Measurements from ENCODE around the gene PDCL3. TPM values are rescaled to one million over a fixed set of nuclear protein-coding genes. Genes with fewer than 3 reads are reported as not detected.

PDCL3 gene
- total RNA-seq, 1 donor from 2014 or later: 23.9 TPM

GRCh38 chr2:100614455-100615000 is 51.7 kb downstream of the PDCL3 start:
- Histone ChIP-seq H3K4me3 (ENCODE audit: low read depth, low read length) (no peak overlapping the region), H3K27me3 (ENCODE audit: control insufficient read depth, insufficient read depth, low read length) (peaks cover 2% of the 10 kb centered on the region), H3K36me3 (ENCODE audit: control insufficient read depth, insufficient read depth, low read length) (no peaks in the 10 kb centered on the region)
- TF ChIP-seq CTCF (IDR thresholded peaks at IDR 0.05; ENCODE audit: insufficient read depth, low read length, poor library complexity, severe bottlenecking): no peak
- DNase-seq (ENCODE audit: low read depth): no peak

GRCh38 chr2:100615471-100615870 is 52.7 kb downstream of the PDCL3 start:
- no peak for TF ChIP-seq CTCF (IDR thresholded peaks at IDR 0.05; ENCODE audit: insufficient read depth, low read length, poor library complexity, severe bottlenecking)
- DNase-seq (ENCODE audit: low read depth): no peak

GRCh38 chr2:100615886-100616285 is 53.1 kb downstream of the PDCL3 start:
- TF ChIP-seq CTCF (IDR thresholded peaks at IDR 0.05; ENCODE audit: insufficient read depth, low read length, poor library complexity, severe bottlenecking): no peak
- Histone ChIP-seq H3K36me3 (ENCODE audit: control insufficient read depth, insufficient read depth, low read length) (no peaks in the 10 kb centered on the region), H3K4me3 (ENCODE audit: low read depth, low read length) (no peak overlapping the region), H3K27me3 (ENCODE audit: control insufficient read depth, insufficient read depth, low read length) (peaks cover 2% of the 10 kb centered on the region)
- DNase-seq (ENCODE audit: low read depth): no peak

More at GRCh38 chr2:100615471-100615870, 52.7 kb downstream of the PDCL3 start:
- H3K4me3 ChIP-seq (ENCODE audit: low read depth, low read length): no peak overlapping the region
- peaks cover 2% of the 10 kb centered on the region for H3K27me3 ChIP-seq (ENCODE audit: control insufficient read depth, insufficient read depth, low read length)
- no peaks in the 10 kb centered on the region for H3K36me3 ChIP-seq (ENCODE audit: control insufficient read depth, insufficient read depth, low read length)

GRCh38 chr2:100616841-100617390 is 54.1 kb downstream of the PDCL3 start:
- DNase-seq (ENCODE audit: low read depth): no peak
- no peak for TF ChIP-seq CTCF (IDR thresholded peaks at IDR 0.05; ENCODE audit: insufficient read depth, low read length, poor library complexity, severe bottlenecking)
- no peak overlapping the region for H3K4me3 ChIP-seq (ENCODE audit: low read depth, low read length)
- no peaks in the 10 kb centered on the region for H3K36me3 ChIP-seq (ENCODE audit: control insufficient read depth, insufficient read depth, low read length)
- peaks cover 2% of the 10 kb centered on the region for H3K27me3 ChIP-seq (ENCODE audit: control insufficient read depth, insufficient read depth, low read length)

- no peaks in the 10 kb centered on the region for H3K27me3 ChIP-seq (ENCODE audit: control insufficient read depth, insufficient read depth, low read length)
- no peak overlapping the region for H3K4me3 ChIP-seq (ENCODE audit: low read depth, low read length)
- H3K36me3 ChIP-seq (ENCODE audit: control insufficient read depth, insufficient read depth, low read length): no peaks in the 10 kb centered on the region
- no peak for TF ChIP-seq CTCF (IDR thresholded peaks at IDR 0.05; ENCODE audit: insufficient read depth, low read length, poor library complexity, severe bottlenecking)
- DNase-seq (ENCODE audit: low read depth): no peak
These were observed 57.2 kb downstream of the PDCL3 start for GRCh38 chr2:100619951-100620350.

GRCh38 chr2:100620481-100620880 is 57.7 kb downstream of the PDCL3 start:
- no peak overlapping the region for H3K4me3 ChIP-seq (ENCODE audit: low read depth, low read length)
- H3K36me3 ChIP-seq (ENCODE audit: control insufficient read depth, insufficient read depth, low read length): no peaks in the 10 kb centered on the region
- no peak for DNase-seq (ENCODE audit: low read depth)
- no peak for TF ChIP-seq CTCF (IDR thresholded peaks at IDR 0.05; ENCODE audit: insufficient read depth, low read length, poor library complexity, severe bottlenecking)
- H3K27me3 ChIP-seq (ENCODE audit: control insufficient read depth, insufficient read depth, low read length): no peaks in the 10 kb centered on the region

Measured in kidney epithelial cell (primary cell).